Hindlimb muscle (tissue), 1 donor: ENCODE data around the gene MSMO1. TPM values are rescaled to one million over a fixed set of nuclear protein-coding genes. Genes with fewer than 3 reads are reported as not detected.
"Not testable (repeated sequence)": the region's sequence is repeated elsewhere in the genome, so short reads cannot be mapped to it uniquely, and the experiment has no call there.

Experiments used
- DNase-seq: peaks from one replicate; pipeline ENCODE4 v3.0.0-alpha.2; 2013
- polyA plus RNA-seq: library from polyadenylated mRNA; unstranded; fragments of 120-200 nt; gene quantifications from one replicate; pipeline ENCODE4 v1.2.1, GENCODE V29; 2013; ENCODE audit not compliant: insufficient read length

MSMO1 gene
- polyA plus RNA-seq, result 24.7 TPM

DNA sequence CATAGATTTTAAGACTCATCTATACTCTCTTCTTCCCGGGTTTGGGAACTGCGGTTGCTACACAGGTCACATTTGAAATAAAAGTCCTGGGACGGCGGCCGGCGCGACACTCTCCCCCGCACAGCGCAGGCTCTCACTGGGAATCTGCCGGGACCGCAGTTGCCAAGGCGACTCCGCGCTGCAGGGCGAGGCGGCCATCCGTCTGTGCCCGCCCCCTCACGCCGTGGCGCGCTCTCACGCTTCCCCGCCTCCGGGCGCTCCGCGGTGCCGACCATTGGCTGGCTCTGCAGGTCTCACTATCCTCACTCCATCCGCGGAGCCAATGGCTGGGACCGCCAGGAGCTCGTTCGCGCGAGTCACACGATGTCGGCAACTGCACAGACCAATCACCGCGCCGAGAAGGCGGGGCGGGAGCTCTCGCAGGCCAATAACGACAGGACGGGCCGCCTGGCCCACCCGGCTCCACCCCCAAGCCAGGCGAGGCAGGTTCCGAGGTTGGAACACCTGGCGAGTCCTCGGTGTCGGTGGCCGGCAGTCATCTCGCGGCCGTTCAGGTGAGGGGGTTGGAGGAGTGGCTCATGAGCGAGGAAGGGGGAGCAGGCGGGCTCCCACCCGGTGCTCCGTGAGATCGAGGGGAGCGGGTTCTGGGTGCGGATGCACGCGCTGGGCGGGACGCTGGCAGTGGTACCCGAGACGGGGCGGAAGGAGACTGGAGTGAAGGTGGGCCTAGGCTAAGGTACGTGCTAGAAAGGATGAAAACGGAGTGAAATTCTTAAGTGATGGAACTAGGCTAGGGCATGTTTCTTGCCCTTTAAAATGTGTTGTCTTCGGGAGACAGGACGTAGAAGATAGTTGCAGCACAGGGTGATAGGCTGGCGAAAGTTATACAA, at the start of gene MSMO1:
MSMO1 (plus strand) TSS at position 459 of the 890 bp plus-strand sequence. CDS start 5,702 bp downstream, outside the sequence.
- peak; percentile 99 for DNase-seq

DNA sequence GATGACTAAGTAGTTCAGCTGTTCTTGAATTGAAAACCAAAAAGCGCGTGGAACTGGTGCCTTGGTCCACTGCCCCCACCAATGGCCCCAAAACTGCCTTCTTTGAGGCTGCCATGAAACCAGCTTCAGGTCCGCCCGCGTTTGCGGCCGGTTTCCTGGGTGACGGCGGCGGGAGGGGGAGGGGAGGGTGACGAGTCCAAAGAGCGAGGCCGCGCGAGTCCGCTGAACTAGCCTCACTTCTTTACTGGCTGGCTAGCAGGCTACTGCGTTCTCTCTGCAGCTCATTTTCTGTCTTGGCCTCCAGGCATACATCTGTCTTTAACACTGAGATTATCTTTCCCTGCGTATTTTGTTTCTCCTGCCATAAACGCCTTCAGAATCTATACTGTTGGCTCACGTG, 47.9 kb upstream of the MSMO1 start:
- DNase-seq, result not testable (repeated sequence)

DNA sequence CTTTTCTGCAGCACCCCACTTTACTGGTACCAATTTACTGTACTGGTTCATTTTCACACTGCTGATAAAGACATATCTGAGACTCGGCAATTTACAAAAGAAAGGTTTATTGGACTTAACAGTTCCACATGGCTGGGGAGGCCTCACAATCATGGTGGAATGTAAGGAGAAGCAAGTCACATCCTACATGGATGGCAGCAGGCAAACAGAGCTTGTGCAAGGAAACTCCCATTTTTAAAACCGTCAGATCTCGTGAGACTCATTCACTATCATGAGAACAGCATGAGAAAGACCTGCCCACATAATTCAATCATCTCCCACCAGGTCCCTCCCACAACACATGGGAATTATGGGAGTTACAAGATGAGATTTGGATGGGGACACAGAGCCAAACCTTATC, 42.8 kb upstream of the MSMO1 start:
- DNase-seq, result not testable (repeated sequence)

DNA sequence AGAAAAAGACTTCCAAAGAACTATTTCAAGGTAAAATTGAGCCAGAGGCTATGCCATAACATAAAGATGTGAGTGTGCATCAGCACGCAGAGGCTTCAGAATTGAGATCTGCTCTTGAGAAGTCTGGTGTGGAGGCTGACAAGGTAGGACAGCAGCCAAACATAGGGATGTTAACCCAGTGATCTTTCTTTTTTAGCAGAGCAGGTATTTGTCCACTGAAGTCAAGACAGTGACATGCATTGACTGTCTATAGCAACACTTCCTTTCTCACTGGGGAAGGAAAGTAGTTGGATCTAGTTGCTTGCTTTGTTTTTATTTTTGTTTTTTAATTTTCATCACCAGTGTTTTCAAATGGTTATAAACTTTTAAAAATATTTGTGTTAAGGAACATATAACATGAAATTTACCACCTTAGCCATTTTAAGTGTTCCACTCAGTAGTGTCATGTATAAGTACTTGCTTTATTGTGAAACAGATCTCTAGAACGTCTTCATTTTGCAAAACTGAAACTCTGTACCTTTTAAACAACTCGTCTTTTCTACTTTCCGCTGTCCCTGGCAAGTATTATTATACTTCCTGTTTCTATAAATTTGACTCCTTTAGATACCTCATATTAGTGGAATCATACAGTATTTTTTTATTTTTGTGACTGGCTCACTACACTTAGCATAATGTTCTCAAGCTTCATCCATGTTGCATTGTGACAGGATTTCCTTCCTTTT, 40.7 kb upstream of the MSMO1 start:
- DNase-seq, result not testable (repeated sequence)

DNA sequence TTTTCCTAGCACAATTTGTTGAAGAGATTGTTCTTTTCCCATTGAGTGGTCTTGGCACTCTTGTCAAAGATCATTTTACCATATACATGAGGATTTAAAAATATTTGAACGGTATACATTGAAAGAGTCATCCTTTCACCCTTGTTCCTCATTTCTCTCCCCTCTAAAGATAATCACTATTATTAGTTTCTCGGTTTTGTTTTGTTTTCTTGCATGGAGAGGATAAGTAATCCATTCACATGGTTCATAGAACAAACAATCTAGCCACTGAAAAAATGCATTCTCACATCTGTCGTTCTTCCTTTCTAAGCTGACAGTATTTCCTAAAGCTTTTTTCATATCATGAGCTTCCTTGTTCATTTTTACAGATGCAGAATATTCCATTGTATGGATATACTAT, 39.2 kb upstream of the MSMO1 start:
- DNase-seq, result no peak

DNA sequence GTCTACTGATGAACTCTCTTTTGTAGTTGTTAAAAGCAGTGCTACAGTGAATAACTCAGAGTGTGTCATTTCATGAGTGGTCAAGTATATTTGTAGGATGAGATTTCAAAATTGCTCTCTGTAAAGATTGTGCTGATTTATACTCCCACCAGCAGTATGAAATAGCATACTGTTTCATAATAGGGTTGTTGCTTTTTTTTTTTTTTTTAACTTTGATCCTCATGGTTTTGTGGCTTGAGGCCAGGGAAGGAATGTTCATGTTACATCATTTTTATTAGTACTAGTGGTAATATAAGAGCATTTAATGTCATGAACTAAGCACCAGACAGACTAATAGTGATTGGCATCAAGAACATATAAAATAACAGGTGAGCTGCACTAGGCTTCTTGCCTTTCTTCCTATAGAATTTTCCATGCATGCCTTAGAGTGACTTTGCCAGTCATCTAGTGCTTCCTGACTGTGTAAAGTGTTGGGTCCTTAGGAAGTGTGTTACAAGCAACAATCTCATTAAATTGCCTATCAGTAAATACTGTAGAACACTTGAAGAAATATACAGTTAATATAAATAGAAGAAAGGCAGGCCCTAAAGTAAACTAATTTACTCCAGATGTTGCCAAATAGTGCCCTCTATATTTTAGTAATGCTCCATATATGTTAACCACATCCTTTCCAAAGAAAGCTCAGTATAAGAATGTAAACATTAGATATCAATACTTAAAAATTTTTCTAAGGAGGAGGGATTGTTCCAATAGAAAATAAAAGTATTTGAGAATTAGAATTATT, 38.6 kb upstream of the MSMO1 start:
- DNase-seq, result no peak

DNA sequence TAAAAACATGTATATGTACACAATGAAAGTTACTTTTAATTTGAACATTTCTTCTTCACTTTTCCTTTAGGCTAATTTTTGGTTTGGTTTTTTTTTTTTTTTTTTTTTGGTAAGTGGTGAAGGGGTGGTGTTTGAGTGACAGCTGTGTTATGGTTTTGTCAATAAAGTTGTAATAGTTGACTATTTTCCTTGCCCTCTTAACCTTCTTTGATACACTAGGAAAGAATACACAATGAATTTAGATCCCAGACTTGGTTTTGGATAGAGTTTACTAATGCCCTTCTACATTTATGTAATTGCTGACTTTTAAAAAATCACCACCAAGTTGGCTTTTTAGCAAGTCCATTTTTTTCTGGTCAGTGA, 38.1 kb upstream of the MSMO1 start:
- no peak for DNase-seq

DNA sequence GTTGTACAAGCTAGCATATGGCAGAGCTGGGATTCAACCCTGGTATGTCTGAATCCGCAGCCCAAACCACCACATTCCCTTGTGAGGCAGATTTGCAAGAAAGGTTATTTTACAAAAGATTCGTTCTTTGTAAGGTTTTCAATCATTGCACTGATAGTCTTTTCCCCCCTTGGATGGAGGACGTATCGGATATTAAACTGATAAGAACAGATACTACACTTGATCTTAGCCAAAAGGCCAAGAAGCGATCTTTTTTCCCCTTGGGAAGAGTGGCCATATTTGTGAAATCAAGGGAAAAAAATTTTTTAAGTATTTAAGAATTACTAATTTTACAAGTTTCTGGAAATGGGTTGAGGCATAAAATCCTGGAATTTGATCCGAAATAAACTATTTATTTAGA, 34.4 kb upstream of the MSMO1 start:
- DNase-seq, result no peak

DNA sequence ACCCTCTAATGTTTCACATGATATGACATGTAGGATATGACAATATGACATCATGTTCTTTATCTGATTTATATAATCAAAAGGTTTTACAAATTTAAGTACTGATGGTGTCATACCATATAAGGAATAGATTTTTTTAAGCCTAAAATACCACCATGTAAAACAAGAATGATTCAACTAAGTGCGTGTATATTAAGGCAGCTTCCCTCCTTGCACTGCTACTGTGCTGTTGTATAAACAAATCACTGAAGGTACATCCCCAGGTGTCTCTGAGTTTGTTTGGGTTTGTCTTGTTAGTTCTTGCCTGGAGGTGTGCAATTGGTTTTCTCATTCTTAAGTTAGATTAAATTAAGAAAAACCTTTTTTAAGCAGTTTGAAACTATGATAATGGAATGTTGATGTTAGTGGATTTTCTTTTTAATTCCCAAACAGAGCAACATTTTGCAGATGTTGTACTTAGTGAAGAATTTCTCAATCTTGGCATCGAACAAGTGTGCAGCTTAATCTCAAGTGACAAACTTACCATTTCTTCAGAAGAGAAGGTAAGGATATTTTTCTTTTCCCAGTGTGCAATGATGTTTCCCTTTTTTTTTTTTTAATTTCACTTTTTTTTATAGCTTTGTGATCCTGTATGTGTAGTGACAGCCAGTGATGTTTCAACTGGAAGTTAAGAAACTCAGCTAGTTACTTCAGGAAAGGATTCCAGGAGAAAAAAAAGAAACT, 33.4 kb upstream of the MSMO1 start:
- DNase-seq, result no peak

DNA sequence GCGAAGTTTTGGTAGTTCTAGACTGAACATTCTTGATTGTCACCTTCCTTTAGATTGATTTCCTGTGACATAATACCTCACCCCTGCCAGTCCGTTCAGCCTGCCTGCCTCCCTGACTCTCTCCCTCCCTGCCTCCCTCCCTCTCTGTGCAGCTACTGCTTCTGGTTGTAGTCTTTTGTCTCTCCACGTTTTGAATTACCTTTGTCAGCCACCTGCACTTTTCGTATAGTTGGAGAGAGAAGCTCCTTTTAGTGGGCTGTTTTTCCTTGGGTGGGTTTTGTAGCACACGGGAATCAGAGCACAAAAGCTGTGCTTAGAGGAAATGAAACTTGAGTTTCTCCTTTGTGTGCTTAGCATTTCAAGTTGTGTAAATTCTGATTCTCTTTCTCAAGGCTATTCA, 32.6 kb upstream of the MSMO1 start:
- DNase-seq, result no peak

DNA sequence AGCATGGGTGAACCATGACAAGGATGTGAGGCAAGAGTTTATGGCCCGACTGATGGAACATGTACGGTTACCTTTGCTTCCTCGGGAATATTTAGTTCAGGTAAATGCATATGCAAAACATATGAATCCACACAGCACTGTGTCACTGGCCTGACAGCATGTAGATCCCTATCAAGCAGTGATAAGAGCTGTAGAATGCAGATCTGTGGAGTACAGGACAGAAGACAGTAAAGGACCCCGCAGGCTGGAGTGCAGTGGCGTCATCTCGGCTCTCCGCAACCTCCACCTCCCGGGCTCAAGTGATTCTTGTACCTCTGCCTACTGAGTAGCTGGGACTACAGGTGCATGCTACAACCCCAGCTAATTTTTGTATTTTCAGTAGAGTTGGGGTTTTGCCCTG, 29.8 kb upstream of the MSMO1 start:
- no peak for DNase-seq

DNA sequence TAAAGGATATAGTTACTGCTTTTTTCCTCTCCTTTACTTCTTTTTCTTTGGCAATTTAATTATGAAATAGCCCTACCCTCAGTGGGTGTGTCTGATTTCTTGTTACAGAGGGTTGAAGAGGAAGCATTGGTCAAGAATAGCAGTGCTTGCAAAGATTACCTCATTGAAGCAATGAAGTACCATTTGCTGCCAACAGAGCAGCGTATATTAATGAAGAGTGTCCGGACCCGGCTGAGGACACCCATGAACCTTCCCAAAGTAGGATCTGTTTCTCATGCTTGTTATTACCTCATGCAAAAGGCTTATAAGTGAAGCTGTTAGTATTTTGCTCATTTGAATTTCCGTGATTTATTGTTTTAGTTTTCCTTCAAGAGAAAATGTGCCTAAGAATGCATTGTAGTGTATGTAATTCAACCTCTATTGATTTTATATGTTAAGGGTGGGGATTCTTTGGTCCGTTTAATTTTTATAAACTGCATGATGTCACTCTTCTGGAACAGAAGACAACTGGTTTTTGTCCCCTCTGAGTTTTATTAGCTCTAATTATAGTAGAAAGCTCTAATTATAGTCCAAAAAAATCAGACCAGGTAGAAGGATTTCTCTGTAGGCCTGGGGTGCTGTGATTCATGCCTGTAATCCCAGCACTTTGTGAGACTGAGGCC, 27.9 kb upstream of the MSMO1 start:
- DNase-seq, result no peak

DNA sequence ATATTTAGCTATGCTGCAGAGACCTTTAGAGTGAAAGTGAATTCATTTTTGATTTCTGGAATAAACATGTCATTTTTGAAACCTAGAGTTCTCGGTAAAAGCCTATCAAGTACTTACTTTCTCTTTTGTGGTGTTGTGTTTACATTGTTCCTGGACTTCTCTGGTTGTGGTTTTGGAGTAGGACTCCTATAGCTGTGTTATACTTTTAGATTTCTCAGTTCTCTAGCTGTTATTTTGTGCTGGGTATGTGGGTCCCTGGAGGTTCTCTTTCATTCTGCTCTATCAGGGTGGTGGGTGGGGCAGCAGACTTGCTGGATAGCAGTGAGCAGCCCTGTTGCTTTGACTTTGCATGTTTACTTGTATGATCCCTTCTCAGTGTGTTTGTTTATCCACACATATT, 25.6 kb upstream of the MSMO1 start:
- DNase-seq, result no peak

DNA sequence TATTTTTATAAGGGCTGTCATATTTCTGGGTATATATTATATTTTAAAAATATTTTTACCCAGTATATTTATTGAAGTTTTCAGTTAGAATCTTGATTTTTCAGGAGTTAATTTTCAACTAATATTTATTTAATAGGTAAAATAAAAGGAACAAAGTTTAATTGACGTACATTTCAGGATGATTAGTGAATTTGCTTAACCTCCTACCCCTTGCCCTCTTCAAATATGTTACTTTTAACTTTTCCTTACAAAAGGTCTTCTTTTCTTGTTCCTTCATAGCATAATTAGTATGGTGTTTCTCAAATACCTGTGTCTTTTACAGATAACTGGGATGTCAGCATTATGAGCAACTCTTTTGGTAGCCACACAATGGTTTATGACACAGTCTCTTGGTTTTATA, 24.8 kb upstream of the MSMO1 start:
- DNase-seq, result no peak

DNA sequence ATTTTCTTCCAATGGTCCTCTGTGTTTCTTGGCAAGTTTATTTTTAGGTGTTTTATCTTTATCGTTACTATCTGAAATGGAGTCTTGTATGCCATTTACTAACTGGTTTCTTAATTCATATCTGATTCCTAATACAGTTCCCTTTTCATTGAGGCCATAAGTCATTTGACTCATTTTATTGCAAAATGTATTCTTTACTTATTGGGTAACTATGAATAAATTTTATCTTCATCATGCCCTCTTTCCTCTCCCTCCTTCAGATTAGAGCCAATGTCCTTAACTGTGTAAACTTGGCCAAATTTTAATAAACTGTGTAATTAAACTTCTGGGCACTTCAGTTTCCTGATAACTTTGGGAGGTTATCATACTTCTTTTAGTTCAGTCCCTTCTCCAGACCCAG, 19.3 kb upstream of the MSMO1 start:
- DNase-seq, result no peak

DNA sequence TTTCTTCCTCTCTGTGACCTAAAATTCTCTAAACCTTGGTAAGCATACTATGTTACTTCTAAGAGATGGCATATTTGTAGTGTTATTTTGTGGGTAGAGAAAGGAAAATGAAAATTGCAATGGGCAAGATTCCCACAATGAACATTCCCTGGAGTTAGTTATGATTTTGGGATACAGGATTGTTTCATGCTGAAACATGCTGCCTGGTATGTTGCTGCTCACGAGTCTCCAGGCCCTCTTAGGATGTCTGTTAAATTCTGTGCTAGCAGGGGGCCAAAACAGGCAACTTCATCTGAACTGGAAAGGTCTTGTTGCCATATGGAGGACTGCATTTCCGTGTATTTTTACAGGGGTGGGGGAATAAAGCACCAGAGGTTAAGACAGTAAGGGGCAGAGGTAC, 18.9 kb upstream of the MSMO1 start:
- DNase-seq, result no peak

DNA sequence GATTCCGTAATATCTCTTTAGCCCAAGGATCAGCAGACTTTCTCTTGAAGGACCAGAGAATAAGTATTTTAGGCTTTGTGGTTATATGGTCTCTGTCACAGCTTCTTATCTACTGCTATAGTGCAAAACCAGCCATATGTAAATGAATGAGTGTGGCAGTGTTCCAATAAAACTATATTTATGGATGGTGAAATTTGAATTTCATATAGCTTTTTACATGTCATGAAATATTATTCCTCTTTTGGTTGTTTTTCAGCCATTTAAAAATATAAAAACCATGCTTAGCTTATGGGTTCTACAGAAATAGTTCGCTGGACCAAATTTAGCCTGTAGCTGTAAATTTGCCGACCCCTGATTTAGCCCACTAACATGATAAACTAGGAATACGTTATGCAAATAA, 18.0 kb upstream of the MSMO1 start:
- no peak for DNase-seq

DNA sequence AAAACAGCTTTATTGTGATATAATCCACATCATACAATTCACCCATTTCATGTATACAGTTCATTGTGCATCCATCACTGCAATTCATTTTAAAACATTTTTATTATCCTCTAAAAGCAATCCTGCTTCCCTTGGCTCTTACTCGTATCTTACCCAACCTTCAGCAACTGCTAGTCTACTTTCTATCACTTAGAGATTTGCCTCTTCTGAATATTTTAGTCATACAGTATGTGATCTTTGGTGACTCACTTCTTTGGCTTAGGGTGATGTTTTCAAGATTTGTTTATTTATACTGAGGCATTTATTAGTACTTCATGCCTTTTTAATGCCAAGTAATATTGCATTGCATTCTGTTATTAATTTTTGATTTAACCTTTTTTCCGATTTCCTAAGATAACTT, 15.0 kb upstream of the MSMO1 start:
- DNase-seq, result no peak

DNA sequence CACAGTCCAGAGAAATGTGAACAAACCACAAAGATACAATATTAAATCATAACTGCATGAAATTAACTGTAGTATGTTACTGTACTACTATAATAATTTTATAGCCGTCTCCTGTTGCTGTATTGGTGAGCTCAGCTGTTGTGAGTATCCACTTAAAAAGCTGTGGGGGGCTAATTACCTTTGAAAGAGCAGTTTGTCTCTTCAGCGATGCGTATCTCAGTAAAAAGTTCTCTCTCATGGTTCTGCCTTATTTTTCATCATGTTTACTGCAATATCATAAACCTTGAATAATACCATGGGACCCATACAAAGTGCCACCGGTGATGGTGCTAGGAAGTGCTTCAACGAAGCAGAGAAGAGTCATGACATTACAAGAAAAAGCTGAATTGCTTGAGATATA, 8.4 kb upstream of the MSMO1 start:
- DNase-seq, result no peak

DNA sequence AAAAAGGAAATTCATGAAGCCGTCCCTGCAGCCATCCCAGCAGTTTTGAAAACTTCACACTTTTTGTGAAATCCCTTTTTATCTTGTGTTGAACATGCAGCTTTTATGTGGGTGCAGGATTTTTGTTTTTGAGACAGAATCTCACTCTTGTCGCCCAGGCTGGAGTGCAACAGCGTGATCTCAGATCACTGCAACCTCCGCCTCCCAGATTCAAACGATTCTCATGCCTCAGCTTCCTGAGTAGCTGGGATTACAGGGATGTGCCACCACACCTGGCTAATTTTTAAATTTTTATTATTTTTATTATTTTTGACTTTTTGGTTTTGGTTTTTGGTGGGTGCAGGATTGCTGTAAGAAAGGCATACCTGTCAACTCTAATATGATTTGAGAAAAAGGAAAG, 8.0 kb upstream of the MSMO1 start:
- no peak for DNase-seq

DNA sequence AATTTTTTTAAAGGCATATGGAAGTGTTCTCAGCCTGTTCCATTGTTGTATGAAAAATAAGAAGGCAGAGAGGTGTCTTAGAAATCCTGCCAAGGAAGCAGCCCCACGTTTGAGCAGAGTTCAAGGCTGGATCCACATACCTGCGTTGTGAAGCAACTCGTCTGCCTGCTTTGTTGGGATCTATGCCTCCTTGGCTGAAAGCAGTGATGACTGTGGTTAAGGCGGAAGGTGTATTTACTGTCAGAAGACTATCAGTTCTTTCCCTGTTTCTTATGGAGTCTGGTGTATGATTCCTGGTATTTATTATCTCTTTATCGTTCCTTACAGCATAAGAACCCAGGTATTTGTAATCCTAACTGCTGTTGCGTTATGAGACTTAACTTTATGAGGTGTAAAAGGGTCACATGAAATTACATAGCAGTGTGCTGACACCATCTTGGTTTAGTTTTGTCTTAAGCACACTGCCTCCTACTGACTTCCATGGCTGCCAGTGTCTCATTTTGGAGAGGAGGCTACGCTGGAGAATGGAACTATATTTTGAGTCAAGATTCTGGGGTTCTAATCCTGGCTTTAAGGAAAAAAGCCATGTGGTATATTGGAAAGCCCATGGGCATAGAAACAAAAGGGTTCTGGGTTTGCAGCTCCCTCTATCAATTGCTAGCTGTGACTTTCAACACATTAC, 3.1 kb upstream of the MSMO1 start:
- no peak for DNase-seq
